HG03066 (cell line): Measurements from ENCODE around the gene CGN.

Experiments
- ATAC-seq: cut with Tn5 transposase; IDR thresholded peaks from one replicate; pipeline ENCODE4 v1.9.1; 2021; ENCODE audit warnings: low read depth; ENCODE audit not compliant: unreplicated experiment

Gene CGN

GRCh38 chr1:151583796-151584195, 72.6 kb downstream of the CGN start:
- no peak for ATAC-seq

GRCh38 chr1:151584278-151584677, 73.1 kb downstream of the CGN start:
- ATAC-seq = no peak

GRCh38 chr1:151584780-151585179, 73.6 kb downstream of the CGN start:
- no peak for ATAC-seq

- no peak for ATAC-seq
Observed at GRCh38 chr1:151585622-151586021, 74.4 kb downstream of the CGN start.
